Measurements from ENCODE around the gene LEKR1. TPM values are rescaled to one million over a fixed set of nuclear protein-coding genes. Genes with fewer than 3 reads are reported as not detected.
"Not testable (repeated sequence)": the region's sequence is repeated elsewhere in the genome, so short reads cannot be mapped to it uniquely, and the experiment has no call there.

The LEKR1 gene
- total and polyA plus RNA-seq, 11 donors = 0.22 to 1.8 (median 0.89) TPM; not detected in 1

GRCh38 chr3:156888176-156888575, 62.0 kb downstream of the LEKR1 start:
- Histone ChIP-seq H3K9me3 (peaks cover 0 to 22% (median 4%) of the 10 kb centered on the region in 12 donors), H3K27me3 (no peaks in the 10 kb centered on the region), H3K27ac (no peak overlapping the region), H3K4me3 (no peak overlapping the region), H3K36me3 (no peaks in the 10 kb centered on the region), H3K4me1 (no peaks in the 10 kb centered on the region)
- 53 to 66% (median 59%) methylated on average over 2 of the region's 2 CpGs for WGBS, 4 donors
- ATAC-seq (no peak), DNase-seq (no peak)
- TF ChIP-seq POLR2A (IDR thresholded peaks at IDR 0.05) = no peak
- TF ChIP-seq CTCF (IDR thresholded peaks at IDR 0.05) = no peak
- intact Hi-C loops (cut with DNase I) = no loop called here

- Histone ChIP-seq H3K27me3 (no peaks in the 10 kb centered on the region), H3K27ac (no peak overlapping the region), H3K36me3 (no peaks in the 10 kb centered on the region), H3K9me3 (peaks cover 0 to 18% (median 2%) of the 10 kb centered on the region in 12 donors), H3K4me3 (no peak overlapping the region), H3K4me1 (no peaks in the 10 kb centered on the region)
- no peak for TF ChIP-seq CTCF (IDR thresholded peaks at IDR 0.05)
- no peak for TF ChIP-seq POLR2A (IDR thresholded peaks at IDR 0.05)
- no peak for ATAC-seq
- 46 to 52% (median 49%) methylated on average over 1 of the region's 1 CpG for WGBS, 4 donors
- intact Hi-C loops (cut with DNase I) = no loop called here
- DNase-seq = no peak
Measured at GRCh38 chr3:156888576-156888975, 62.4 kb downstream of the LEKR1 start.

- H3K4me1 ChIP-seq = no peaks in the 10 kb centered on the region
- 75 to 82% (median 77%) methylated on average over 1 of the region's 1 CpG for WGBS, 4 donors
- intact Hi-C loops (cut with DNase I) = loop anchor here in 1 of 10 donors (10.0 kb wide), 1 partner anchor 242 kb away; no protein-coding TSS in a partner anchor
- no peaks in the 10 kb centered on the region for H3K36me3 ChIP-seq
- TF ChIP-seq CTCF (IDR thresholded peaks at IDR 0.05) (no peak), POLR2A (IDR thresholded peaks at IDR 0.05) (no peak)
- peaks cover 0 to 5% (median 0%) of the 10 kb centered on the region in 12 donors for H3K9me3 ChIP-seq
- DNase-seq (no peak), ATAC-seq (no peak)
- H3K27me3 ChIP-seq = no peaks in the 10 kb centered on the region
- H3K4me3 ChIP-seq = no peak overlapping the region
- no peak overlapping the region for H3K27ac ChIP-seq
Measured at GRCh38 chr3:156892701-156893100, 66.5 kb downstream of the LEKR1 start.

GRCh38 chr3:156895374-156895773, 69.2 kb downstream of the LEKR1 start:
- not testable (repeated sequence) for H3K9me3 ChIP-seq, ATAC-seq, H3K27me3 ChIP-seq, DNase-seq, H3K4me3 ChIP-seq, H3K4me1 ChIP-seq, H3K27ac ChIP-seq, H3K36me3 ChIP-seq
- intact Hi-C loops (cut with DNase I) = loop anchor here in 1 of 10 donors (10.0 kb wide), 1 partner anchor 239 kb away; no protein-coding TSS in a partner anchor
- WGBS, 4 donors = 69 to 85% (median 74%) methylated on average over 1 of the region's 1 CpG

GRCh38 chr3:156897851-156898250, 71.7 kb downstream of the LEKR1 start:
- H3K27me3 ChIP-seq, H3K36me3 ChIP-seq, H3K9me3 ChIP-seq, ATAC-seq, H3K27ac ChIP-seq, H3K4me1 ChIP-seq, DNase-seq, H3K4me3 ChIP-seq: not testable (repeated sequence)
- intact Hi-C loops (cut with DNase I) = loop anchor here in 1 of 10 donors (10.0 kb wide), 1 partner anchor 237 kb away; no protein-coding TSS in a partner anchor
- 85 to 100% (median 95%) methylated on average over 1 of the region's 1 CpG for WGBS, 4 donors
